ENCODE results near the gene FSTL4. TPM values are rescaled to one million over a fixed set of nuclear protein-coding genes. Genes with fewer than 3 reads are reported as not detected.

The FSTL4 gene
- total and polyA plus RNA-seq, 2 experiments from 2014 or later = 0.47 to 0.74 TPM

DNA sequence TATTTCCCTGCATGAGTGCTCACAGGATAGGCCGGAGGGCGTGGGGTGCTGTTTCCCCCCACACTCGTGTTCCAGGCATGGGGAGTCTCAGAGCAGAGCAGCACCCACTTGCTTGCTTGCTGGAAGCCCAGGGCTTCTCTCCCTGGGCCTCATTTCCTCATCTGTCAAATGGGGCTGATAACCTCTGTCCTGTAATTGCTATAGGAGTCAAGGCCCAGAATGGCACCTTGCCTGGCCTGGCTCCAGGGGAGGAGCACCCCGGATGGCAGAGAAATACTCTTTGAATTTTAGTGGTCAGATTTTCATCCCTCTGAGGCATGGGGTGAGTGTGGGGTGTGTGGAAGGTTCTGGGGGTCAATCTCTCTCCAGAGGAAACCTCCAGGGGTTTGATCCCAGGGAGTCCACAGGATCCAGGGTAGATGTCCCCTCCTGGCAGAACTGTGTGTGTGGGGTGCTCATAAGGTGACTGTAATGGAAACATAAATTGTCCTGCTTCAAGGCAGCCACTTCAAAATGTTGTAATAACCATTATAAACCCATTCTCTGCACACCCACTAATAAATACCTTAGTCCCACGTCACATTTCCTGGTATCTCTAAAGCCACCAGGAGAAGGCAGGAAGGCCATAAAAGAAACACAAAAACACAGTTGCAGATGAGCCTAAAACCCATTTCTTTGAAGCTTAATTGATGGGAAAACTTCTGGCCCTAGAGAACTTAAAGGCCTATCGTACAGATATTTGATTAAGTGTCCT is 272.2 kb downstream of the FSTL4 start:
- no peaks in the 10 kb centered on the region for H3K9me2 ChIP-seq (replicated peaks; ENCODE audit: insufficient read depth)

GRCh38 chr5:133338504-133339355 is 273.6 kb downstream of the FSTL4 start:
- H3K79me2 ChIP-seq = no peaks in the 10 kb centered on the region
- H3K36me3 ChIP-seq (replicated peaks; ENCODE audit: insufficient read depth, low read depth) = no peaks in the 10 kb centered on the region
- no peaks in the 10 kb centered on the region for H4K20me1 ChIP-seq (ENCODE audit: insufficient read depth, poor library complexity, severe bottlenecking)
- H3K9me3 ChIP-seq (ENCODE audit: low read depth) = no peaks in the 10 kb centered on the region
- TF ChIP-seq, protein P1, sequence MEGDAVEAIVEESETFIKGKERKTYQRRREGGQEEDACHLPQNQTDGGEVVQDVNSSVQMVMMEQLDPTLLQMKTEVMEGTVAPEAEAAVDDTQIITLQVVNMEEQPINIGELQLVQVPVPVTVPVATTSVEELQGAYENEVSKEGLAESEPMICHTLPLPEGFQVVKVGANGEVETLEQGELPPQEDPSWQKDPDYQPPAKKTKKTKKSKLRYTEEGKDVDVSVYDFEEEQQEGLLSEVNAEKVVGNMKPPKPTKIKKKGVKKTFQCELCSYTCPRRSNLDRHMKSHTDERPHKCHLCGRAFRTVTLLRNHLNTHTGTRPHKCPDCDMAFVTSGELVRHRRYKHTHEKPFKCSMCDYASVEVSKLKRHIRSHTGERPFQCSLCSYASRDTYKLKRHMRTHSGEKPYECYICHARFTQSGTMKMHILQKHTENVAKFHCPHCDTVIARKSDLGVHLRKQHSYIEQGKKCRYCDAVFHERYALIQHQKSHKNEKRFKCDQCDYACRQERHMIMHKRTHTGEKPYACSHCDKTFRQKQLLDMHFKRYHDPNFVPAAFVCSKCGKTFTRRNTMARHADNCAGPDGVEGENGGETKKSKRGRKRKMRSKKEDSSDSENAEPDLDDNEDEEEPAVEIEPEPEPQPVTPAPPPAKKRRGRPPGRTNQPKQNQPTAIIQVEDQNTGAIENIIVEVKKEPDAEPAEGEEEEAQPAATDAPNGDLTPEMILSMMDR (IDR thresholded peaks at IDR 0.05; ENCODE audit: poor library complexity) = no peak
- TF ChIP-seq EZH2phosphoT487 (IDR thresholded peaks at IDR 0.05; ENCODE audit: low read depth, severe bottlenecking, unreplicated experiment) = no peak
- no peak for TF ChIP-seq EZH2 (IDR thresholded peaks at IDR 0.05; ENCODE audit: borderline replicate concordance)
- H3K4me2 ChIP-seq = no peak overlapping the region
- DNase-seq (ENCODE audit: low spot score) = no peak
- H3K4me1 ChIP-seq (ENCODE audit: insufficient read depth) = peaks cover 4% of the 10 kb centered on the region
- H3K27ac ChIP-seq = no peak overlapping the region
- H2AFZ ChIP-seq = no peak overlapping the region
- WGBS (ENCODE audit: low lambda C conversion rate, missing lambda C conversion rate) = 92% methylated on average over 15 of the region's 15 CpGs
- H3K27me3 ChIP-seq = no peaks in the 10 kb centered on the region
- H3K9me2 ChIP-seq (replicated peaks; ENCODE audit: insufficient read depth) = no peaks in the 10 kb centered on the region
- no peak overlapping the region for H3K4me3 ChIP-seq

More for the DNA sequence above, 272.2 kb downstream of the FSTL4 start:
- Histone ChIP-seq H3K36me3 (replicated peaks; ENCODE audit: insufficient read depth, low read depth) (no peaks in the 10 kb centered on the region), H3K4me1 (ENCODE audit: insufficient read depth) (peaks cover 4% of the 10 kb centered on the region), H3K79me2 (no peaks in the 10 kb centered on the region), H3K27me3 (no peaks in the 10 kb centered on the region), H4K20me1 (ENCODE audit: insufficient read depth, poor library complexity, severe bottlenecking) (no peaks in the 10 kb centered on the region), H3K27ac (peak overlapping the region; percentile 85), H3K9me3 (ENCODE audit: low read depth) (no peaks in the 10 kb centered on the region), H3K4me3 (no peak overlapping the region), H2AFZ (no peak overlapping the region), H3K4me2 (no peak overlapping the region)
- TF ChIP-seq, protein P1 (IDR thresholded peaks at IDR 0.05; ENCODE audit: poor library complexity) = no peak
- TF ChIP-seq EZH2 (IDR thresholded peaks at IDR 0.05; ENCODE audit: borderline replicate concordance) (no peak), EZH2phosphoT487 (IDR thresholded peaks at IDR 0.05; ENCODE audit: low read depth, severe bottlenecking, unreplicated experiment) (no peak)
- peak; percentile 43 for DNase-seq (ENCODE audit: low spot score)
- WGBS (ENCODE audit: low lambda C conversion rate, missing lambda C conversion rate) = 85% methylated on average over 6 of the region's 6 CpGs

GRCh38 chr5:133337795-133338445 is 274.4 kb downstream of the FSTL4 start:
- no peaks in the 10 kb centered on the region for H3K36me3 ChIP-seq (replicated peaks; ENCODE audit: insufficient read depth, low read depth)
- H3K27me3 ChIP-seq = no peaks in the 10 kb centered on the region
- peaks cover 4% of the 10 kb centered on the region for H3K4me1 ChIP-seq (ENCODE audit: insufficient read depth)
- H3K4me2 ChIP-seq = no peak overlapping the region
- TF ChIP-seq EZH2 (IDR thresholded peaks at IDR 0.05; ENCODE audit: borderline replicate concordance) = no peak
- TF ChIP-seq, protein P1 (IDR thresholded peaks at IDR 0.05; ENCODE audit: poor library complexity) = no peak
- TF ChIP-seq EZH2phosphoT487 (IDR thresholded peaks at IDR 0.05; ENCODE audit: low read depth, severe bottlenecking, unreplicated experiment) = no peak
- no peaks in the 10 kb centered on the region for H3K9me3 ChIP-seq (ENCODE audit: low read depth)
- H3K27ac ChIP-seq = no peak overlapping the region
- no peak overlapping the region for H3K4me3 ChIP-seq
- H3K9me2 ChIP-seq (replicated peaks; ENCODE audit: insufficient read depth) = no peaks in the 10 kb centered on the region
- H3K79me2 ChIP-seq = no peaks in the 10 kb centered on the region
- H4K20me1 ChIP-seq (ENCODE audit: insufficient read depth, poor library complexity, severe bottlenecking) = no peaks in the 10 kb centered on the region
- WGBS (ENCODE audit: low lambda C conversion rate, missing lambda C conversion rate) = 97% methylated on average over 9 of the region's 9 CpGs
- no peak for DNase-seq (ENCODE audit: low spot score)
- H2AFZ ChIP-seq = no peak overlapping the region
